Measurements from ENCODE around the gene GPR26. TPM values are rescaled to one million over a fixed set of nuclear protein-coding genes. Genes with fewer than 3 reads are reported as not detected.

The GPR26 gene
- total and polyA plus RNA-seq, 8 donors: not detected

GRCh38 chr10:123743441-123744223 is 77.5 kb downstream of the GPR26 start:
- ATAC-seq (no peak), FAIRE-seq (no peak), DNase-seq (no peak)
- TF ChIP-seq CTCF (IDR thresholded peaks at IDR 0.05): no peak
- intact Hi-C loops (cut with DNase I): no loop called here
- no peaks in the 10 kb centered on the region for H3K4me1 ChIP-seq
- WGBS, 2 donors: 43 to 53% methylated on average over 13 of the region's 13 CpGs
- H3K36me3 ChIP-seq: no peaks in the 10 kb centered on the region
- H3K9me3 ChIP-seq: no peaks in the 10 kb centered on the region
- H3K27me3 ChIP-seq: no peaks in the 10 kb centered on the region
- H3K27ac ChIP-seq: no peak overlapping the region
- no peak overlapping the region for H3K4me3 ChIP-seq

- intact Hi-C loops (cut with DNase I): no loop called here
- no peak for FAIRE-seq
- ATAC-seq: no peak
- Histone ChIP-seq H3K9me3 (no peaks in the 10 kb centered on the region), H3K4me3 (no peak overlapping the region), H3K36me3 (no peaks in the 10 kb centered on the region), H3K27ac (no peak overlapping the region), H3K27me3 (no peaks in the 10 kb centered on the region), H3K4me1 (no peaks in the 10 kb centered on the region)
- WGBS, 2 donors: 51 to 64% methylated on average over 6 of the region's 6 CpGs
- TF ChIP-seq CTCF (IDR thresholded peaks at IDR 0.05): no peak
- DNase-seq: no peak
Observed at GRCh38 chr10:123744224-123744536, 78.0 kb downstream of the GPR26 start.

Other genes starting within 250 kb of the GPR26 start
- 1 to 10 TPM in 3 of 6 donors, under 1 TPM in 3; 0.46 to 3.9 (median 1.5) TPM for gene CPXM2, start 225.5 kb downstream of the GPR26 start, total RNA-seq
- 1 to 10 TPM; 1.1 to 1.2 TPM for gene CPXM2, start 225.5 kb downstream of the GPR26 start, polyA plus RNA-seq

Data from pancreas (tissue), 10 donors.